Caco-2 (cell line): ENCODE data around the gene ZNF414. TPM values are rescaled to one million over a fixed set of nuclear protein-coding genes. Genes with fewer than 3 reads are reported as not detected.

Experiments used
- BruUV-seq: library from RNA; stranded (reverse); fragments of 400-500 nt; replicated peaks from 2 replicates; lab custom pipeline; 2021; lab: Mats Ljungman, UMichigan
- CTCF ChIA-PET: fragments of 300-600 bp; sonication (Branson Sonifier 250); formaldehyde crosslinking; loops from one replicate; lab custom pipeline; 2022; ENCODE audit warnings: antibody characterized with exemption; lab: Charles Lee
- POLR2A ChIA-PET: fragments of 300-600 bp; sonication (Branson Sonifier 250); formaldehyde crosslinking; loops from one replicate; lab custom pipeline; 2022; ENCODE audit warnings: antibody characterized with exemption; lab: Charles Lee
- DNase-seq, 2 experiments: peaks; one replicate each; pipeline versions ENCODE4 v3.0.0 to v3.0.0-alpha.2; 2020 to 2022
- H3K27me3 ChIP-seq: replicated peaks from 2 replicates; pipeline ENCODE4 v1.6.0; 2011; ENCODE audit warnings: low read length; ENCODE audit not compliant: control insufficient read depth, insufficient read depth
- H3K36me3 ChIP-seq: 2 replicates; pipeline ENCODE4 v1.5.1; 2011; ENCODE audit warnings: low read length; ENCODE audit not compliant: control insufficient read depth, insufficient read depth
- H3K4me1 ChIP-seq: fragments of 250-450 bp; sonication (Bioruptor Pico); 2 replicates; pipeline ENCODE4 v1.5.1; 2020; ENCODE audit warnings: mild to moderate bottlenecking
- H3K4me3 ChIP-seq: 2 replicates; pipeline ENCODE4 v1.5.1; 2011; ENCODE audit warnings: low read depth, mild to moderate bottlenecking, control low read depth, low read length
- H3K9me3 ChIP-seq: fragments of 250-450 bp; sonication (Bioruptor Pico); 2 replicates; pipeline ENCODE4 v1.5.1; 2020; ENCODE audit warnings: mild to moderate bottlenecking, moderate library complexity
- H3K27ac Mint-ChIP-seq: one replicate; pipeline ENCODE4 v1.8.0; 2022; ENCODE audit warnings: mixed read lengths; ENCODE audit not compliant: unreplicated experiment
- H3K27me3 Mint-ChIP-seq: one replicate; pipeline ENCODE4 v1.8.0; 2022; ENCODE audit warnings: mixed read lengths; ENCODE audit not compliant: insufficient read depth, unreplicated experiment
- H3K36me3 Mint-ChIP-seq: one replicate; pipeline ENCODE4 v1.8.0; 2022; ENCODE audit warnings: mild to moderate bottlenecking, mixed read lengths; ENCODE audit not compliant: insufficient read depth, unreplicated experiment
- H3K4me1 Mint-ChIP-seq: one replicate; pipeline ENCODE4 v1.8.0; 2022; ENCODE audit warnings: low read depth, mixed read lengths; ENCODE audit not compliant: unreplicated experiment
- H3K4me3 Mint-ChIP-seq: one replicate; pipeline ENCODE4 v1.8.0; 2022; ENCODE audit warnings: mild to moderate bottlenecking, moderate library complexity, mixed read lengths; ENCODE audit not compliant: unreplicated experiment
- H3K9me3 Mint-ChIP-seq: one replicate; pipeline ENCODE4 v1.8.0; 2022; ENCODE audit warnings: mixed read lengths; ENCODE audit not compliant: unreplicated experiment
- intact Hi-C: fragments of 100-400 bp; cut with micrococcal nuclease; formaldehyde crosslinking; loops from one replicate; pipeline ENCODE4 v1.10.0; 2022; ENCODE audit not compliant: unreplicated experiment
- total RNA-seq: library from RNA; stranded (reverse); gene quantifications from 2 replicates; pipeline ENCODE4 v1.2.3, GENCODE V29; 2022
- TF ChIP-seq, protein P1 (sequence below), 2 experiments: fragments of 200-600 bp in 1 of 2; IDR thresholded peaks; 1 replicate in 1 of 2; 2 replicates in 1 of 2; pipeline versions ENCODE4 v1.5.1 to v1.8.0; 2011 to 2022; ENCODE audit warnings: antibody characterized with exemption in 1 of 2, control low read depth in 1 of 2, inconsistent platforms in 1 of 2, low read depth in 1 of 2, low read length in 1 of 2, mild to moderate bottlenecking in 1 of 2, moderate library complexity in 1 of 2; ENCODE audit not compliant: insufficient read depth in 1 of 2, severe bottlenecking in 1 of 2, unreplicated experiment in 1 of 2

The ZNF414 gene
- total RNA-seq, 1 experiment from 2014 or later: 25.0 TPM

DNA sequence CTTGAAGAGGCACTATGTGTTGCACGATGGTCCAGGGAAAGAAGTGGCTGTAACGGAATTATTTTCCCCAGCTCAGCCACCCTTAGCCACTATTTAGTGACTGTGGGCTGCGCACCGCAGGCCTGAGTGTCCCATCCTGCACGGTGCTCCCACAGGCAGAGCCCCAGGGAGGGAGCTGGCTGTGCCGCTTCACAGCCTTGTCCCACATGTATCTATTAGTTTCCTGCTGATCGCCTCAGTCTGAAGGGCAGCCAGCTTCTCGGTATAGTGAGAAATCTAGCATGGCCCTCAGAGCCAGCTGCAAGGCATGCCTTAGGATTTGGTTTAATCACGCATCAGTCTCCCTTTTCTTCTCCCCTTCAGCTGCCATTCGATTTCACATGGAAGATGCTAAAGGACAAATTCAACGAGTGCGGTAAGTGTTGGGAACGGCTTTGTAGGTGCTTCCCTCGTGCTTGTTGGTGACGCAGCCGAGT, 27.3 kb downstream of the ZNF414 start:
- Histone ChIP-seq H3K9me3 (no peaks in the 10 kb centered on the region), H3K36me3 (peaks cover 2% of the 10 kb centered on the region), H3K27me3 (no peaks in the 10 kb centered on the region), H3K4me3 (no peak overlapping the region), H3K4me1 (no peaks in the 10 kb centered on the region)
- TF ChIP-seq, protein P1, sequence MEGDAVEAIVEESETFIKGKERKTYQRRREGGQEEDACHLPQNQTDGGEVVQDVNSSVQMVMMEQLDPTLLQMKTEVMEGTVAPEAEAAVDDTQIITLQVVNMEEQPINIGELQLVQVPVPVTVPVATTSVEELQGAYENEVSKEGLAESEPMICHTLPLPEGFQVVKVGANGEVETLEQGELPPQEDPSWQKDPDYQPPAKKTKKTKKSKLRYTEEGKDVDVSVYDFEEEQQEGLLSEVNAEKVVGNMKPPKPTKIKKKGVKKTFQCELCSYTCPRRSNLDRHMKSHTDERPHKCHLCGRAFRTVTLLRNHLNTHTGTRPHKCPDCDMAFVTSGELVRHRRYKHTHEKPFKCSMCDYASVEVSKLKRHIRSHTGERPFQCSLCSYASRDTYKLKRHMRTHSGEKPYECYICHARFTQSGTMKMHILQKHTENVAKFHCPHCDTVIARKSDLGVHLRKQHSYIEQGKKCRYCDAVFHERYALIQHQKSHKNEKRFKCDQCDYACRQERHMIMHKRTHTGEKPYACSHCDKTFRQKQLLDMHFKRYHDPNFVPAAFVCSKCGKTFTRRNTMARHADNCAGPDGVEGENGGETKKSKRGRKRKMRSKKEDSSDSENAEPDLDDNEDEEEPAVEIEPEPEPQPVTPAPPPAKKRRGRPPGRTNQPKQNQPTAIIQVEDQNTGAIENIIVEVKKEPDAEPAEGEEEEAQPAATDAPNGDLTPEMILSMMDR (IDR thresholded peaks at IDR 0.05; ENCODE audit: insufficient read depth in 1 of 2, low read depth in 1 of 2, low read length in 1 of 2, severe bottlenecking in 1 of 2, unreplicated experiment in 1 of 2): no peak
- DNase-seq: no peak
- ChIA-PET CTCF (no interaction called here), POLR2A (interaction anchor here (0.6 kb wide), 1 partner anchor 31 kb away, joined by 7 read pairs; no protein-coding TSS in a partner anchor)
- no peaks in the 10 kb centered on the region for H3K9me3 Mint-ChIP-seq
- H3K4me1 Mint-ChIP-seq: no peaks in the 10 kb centered on the region
- intact Hi-C loops: no loop called here
- no TSS peak for BruUV-seq
- no peak overlapping the region for H3K27ac Mint-ChIP-seq
- H3K27me3 Mint-ChIP-seq: no peaks in the 10 kb centered on the region
- peaks cover 91% of the 10 kb centered on the region for H3K36me3 Mint-ChIP-seq
- no peak overlapping the region for H3K4me3 Mint-ChIP-seq

DNA sequence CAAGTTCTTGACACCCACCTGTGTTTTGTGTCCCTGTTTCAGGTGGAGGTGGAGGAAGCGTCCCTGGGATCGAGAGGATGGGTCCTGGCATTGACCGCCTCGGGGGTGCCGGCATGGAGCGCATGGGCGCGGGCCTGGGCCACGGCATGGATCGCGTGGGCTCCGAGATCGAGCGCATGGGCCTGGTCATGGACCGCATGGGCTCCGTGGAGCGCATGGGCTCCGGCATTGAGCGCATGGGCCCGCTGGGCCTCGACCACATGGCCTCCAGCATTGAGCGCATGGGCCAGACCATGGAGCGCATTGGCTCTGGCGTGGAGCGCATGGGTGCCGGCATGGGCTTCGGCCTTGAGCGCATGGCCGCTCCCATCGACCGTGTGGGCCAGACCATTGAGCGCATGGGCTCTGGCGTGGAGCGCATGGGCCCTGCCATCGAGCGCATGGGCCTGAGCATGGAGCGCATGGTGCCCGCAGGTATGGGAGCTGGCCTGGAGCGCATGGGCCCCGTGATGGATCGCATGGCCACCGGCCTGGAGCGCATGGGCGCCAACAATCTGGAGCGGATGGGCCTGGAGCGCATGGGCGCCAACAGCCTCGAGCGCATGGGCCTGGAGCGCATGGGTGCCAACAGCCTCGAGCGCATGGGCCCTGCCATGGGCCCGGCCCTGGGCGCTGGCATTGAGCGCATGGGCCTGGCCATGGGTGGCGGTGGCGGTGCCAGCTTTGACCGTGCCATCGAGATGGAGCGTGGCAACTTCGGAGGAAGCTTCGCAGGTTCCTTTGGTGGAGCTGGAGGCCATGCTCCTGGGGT, 28.2 kb downstream of the ZNF414 start:
- no peaks in the 10 kb centered on the region for H3K9me3 ChIP-seq
- no peaks in the 10 kb centered on the region for H3K4me1 ChIP-seq
- ChIA-PET CTCF (no interaction called here), POLR2A (interaction anchor here (0.6 kb wide), 1 partner anchor 30 kb away, joined by 7 read pairs; no protein-coding TSS in a partner anchor)
- H3K27me3 ChIP-seq: no peaks in the 10 kb centered on the region
- H3K36me3 ChIP-seq: peaks cover 5% of the 10 kb centered on the region
- DNase-seq: no peak
- no peak overlapping the region for H3K4me3 Mint-ChIP-seq
- BruUV-seq: TSS peak; percentile 81
- peaks cover 6% of the 10 kb centered on the region for H3K4me1 Mint-ChIP-seq
- H3K4me3 ChIP-seq: no peak overlapping the region
- TF ChIP-seq, protein P1 (IDR thresholded peaks at IDR 0.05; ENCODE audit: insufficient read depth in 1 of 2, low read depth in 1 of 2, low read length in 1 of 2, severe bottlenecking in 1 of 2, unreplicated experiment in 1 of 2): no peak
- no peak overlapping the region for H3K27ac Mint-ChIP-seq
- peaks cover 97% of the 10 kb centered on the region for H3K36me3 Mint-ChIP-seq
- no peaks in the 10 kb centered on the region for H3K9me3 Mint-ChIP-seq
- H3K27me3 Mint-ChIP-seq: no peaks in the 10 kb centered on the region
- intact Hi-C loops: no loop called here

DNA sequence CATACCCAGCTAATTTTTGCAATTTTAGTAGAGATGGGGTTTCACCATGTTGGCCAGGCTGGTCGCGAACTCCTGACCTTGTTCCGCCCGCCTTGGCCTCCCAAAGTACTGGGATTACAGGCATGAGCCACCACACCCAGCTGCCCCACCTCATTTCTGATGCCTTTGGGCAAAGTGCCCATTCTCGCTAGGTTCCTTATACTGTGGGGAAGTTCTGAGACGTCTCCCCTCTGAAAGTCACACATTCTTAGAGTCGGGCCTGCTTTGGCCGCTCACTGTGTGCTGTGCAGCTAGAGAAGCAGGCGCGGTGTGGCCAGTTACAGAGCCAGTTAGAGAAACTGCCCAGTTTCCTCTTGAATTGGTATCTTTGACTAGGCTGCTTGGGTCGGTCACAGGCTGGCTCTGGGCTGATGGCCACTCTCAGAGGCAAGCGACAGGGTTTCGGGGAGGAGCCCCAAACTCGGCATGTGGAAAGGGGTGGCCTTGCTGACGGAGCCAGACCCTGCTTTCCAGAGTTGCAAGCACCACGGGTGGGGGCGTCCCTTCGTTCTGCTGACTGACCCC, 29.6 kb downstream of the ZNF414 start:
- intact Hi-C loops: no loop called here
- peaks cover 90% of the 10 kb centered on the region for H3K36me3 Mint-ChIP-seq

More for the DNA sequence above, 29.6 kb downstream of the ZNF414 start:
- no peaks in the 10 kb centered on the region for H3K4me1 ChIP-seq
- DNase-seq: no peak
- H3K36me3 ChIP-seq: peaks cover 5% of the 10 kb centered on the region
- CTCF ChIA-PET: no interaction called here
- H3K27ac Mint-ChIP-seq: no peak overlapping the region
- TF ChIP-seq, protein P1 (IDR thresholded peaks at IDR 0.05; ENCODE audit: insufficient read depth in 1 of 2, low read depth in 1 of 2, low read length in 1 of 2, severe bottlenecking in 1 of 2, unreplicated experiment in 1 of 2): no peak
- no peaks in the 10 kb centered on the region for H3K27me3 Mint-ChIP-seq
- no peaks in the 10 kb centered on the region for H3K9me3 ChIP-seq
- H3K4me3 Mint-ChIP-seq: no peak overlapping the region
- no peak overlapping the region for H3K4me3 ChIP-seq
- H3K27me3 ChIP-seq: no peaks in the 10 kb centered on the region
- H3K4me1 Mint-ChIP-seq: peaks cover 8% of the 10 kb centered on the region
- no peaks in the 10 kb centered on the region for H3K9me3 Mint-ChIP-seq
- POLR2A ChIA-PET: no interaction called here
- BruUV-seq: no TSS peak
